ENCODE results near the gene SFXN3.

SFXN3 gene

DNA sequence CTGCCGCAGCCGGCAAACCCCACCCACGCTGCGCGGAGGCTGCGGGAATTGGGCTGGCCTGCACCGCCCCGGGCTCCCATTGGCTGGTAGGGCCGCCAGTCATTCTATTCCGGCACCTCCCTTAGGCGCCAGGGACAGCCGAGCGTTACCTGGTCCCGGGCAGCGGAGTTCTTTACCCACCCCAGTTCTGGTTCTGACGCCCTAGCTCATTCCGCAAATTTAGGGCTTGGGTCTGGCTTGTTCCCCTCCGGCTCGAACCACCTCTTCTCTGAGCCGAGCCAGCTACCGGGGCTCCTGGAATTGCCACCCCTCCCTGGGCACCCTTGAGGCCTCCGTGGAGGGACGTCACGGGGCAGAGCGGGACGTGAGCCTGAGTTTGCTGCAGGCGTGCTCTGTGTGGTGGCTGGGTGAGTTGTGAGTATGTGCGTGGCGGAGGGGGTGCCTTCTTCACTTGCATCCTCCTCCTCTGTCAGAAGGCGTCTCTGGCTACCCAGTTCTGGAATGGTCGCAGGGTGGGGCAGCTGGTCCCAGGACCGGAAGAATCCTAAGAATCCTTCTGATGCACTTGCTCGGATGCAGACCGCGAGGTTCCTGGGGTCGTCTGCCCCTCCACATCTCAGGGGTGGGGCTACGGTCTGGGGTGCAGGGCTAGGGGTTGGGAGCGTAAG is at the start of gene SFXN3, which contains the start of gene PDZD7:
Gene SFXN3, plus strand, starts transcription at position 107 of the 668 bp plus-strand sequence. CDS start 3,461 bp downstream, outside the sequence.
Gene PDZD7, minus strand, starts transcription at position 2 of the 668 bp plus-strand sequence. CDS start 910 bp downstream, outside the sequence.
- DNase-seq (ENCODE audit: low spot score), result peak; percentile 94

- DNase-seq (ENCODE audit: low spot score), result no peak
These were observed 47.9 kb upstream of the SFXN3 start for GRCh38 chr10:100982916-100983830.

- DNase-seq (ENCODE audit: low spot score), result no peak
These were observed 47.0 kb upstream of the SFXN3 start for GRCh38 chr10:100983868-100984671.

DNA sequence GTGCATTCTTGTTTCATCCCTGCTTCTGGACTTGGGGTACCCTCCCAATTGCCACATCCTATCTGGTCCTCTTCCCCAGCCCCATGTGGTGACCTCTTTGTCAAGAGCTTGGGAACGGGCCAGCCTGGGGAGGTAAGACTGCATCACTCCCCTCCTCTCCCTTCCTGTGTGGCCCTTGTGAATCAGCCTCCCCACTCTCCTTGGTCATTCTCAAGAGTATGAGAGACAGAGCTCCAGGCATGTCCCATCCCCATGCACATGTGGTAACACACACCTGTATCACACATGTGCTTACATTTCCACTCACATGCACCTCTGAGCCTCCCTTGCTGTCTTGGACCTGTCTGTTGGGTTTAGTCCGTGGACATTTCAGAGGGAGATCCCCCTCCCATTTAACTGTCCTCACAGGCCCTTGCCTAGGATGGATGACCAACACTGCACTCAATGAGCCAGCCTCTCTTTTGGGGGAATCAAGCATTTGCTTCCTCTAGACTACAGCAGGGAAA is 46.3 kb upstream of the SFXN3 start:
- DNase-seq (ENCODE audit: low spot score), result no peak

DNA sequence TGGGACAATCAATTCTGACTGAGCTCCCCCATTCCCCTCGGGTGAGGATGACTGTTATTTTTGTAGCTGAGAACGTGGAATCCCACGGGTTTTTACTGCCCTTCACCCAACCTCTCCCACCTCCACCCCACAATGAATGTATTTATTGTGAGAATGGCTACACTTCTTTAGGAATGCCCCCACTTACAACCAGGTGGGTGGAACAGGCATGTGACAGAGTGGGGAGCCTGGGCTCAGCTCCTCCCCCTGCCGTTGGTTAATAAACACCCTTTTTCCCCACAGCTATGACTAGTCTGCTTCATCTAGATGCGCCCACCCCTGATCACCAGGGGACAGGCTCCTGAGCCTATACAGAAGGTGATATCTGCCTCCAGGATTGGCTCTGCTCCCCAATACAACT is 45.7 kb upstream of the SFXN3 start:
- DNase-seq (ENCODE audit: low spot score), result no peak

GRCh38 chr10:100986623-100986951 is 44.4 kb upstream of the SFXN3 start:
- no peak for DNase-seq (ENCODE audit: low spot score)

DNA sequence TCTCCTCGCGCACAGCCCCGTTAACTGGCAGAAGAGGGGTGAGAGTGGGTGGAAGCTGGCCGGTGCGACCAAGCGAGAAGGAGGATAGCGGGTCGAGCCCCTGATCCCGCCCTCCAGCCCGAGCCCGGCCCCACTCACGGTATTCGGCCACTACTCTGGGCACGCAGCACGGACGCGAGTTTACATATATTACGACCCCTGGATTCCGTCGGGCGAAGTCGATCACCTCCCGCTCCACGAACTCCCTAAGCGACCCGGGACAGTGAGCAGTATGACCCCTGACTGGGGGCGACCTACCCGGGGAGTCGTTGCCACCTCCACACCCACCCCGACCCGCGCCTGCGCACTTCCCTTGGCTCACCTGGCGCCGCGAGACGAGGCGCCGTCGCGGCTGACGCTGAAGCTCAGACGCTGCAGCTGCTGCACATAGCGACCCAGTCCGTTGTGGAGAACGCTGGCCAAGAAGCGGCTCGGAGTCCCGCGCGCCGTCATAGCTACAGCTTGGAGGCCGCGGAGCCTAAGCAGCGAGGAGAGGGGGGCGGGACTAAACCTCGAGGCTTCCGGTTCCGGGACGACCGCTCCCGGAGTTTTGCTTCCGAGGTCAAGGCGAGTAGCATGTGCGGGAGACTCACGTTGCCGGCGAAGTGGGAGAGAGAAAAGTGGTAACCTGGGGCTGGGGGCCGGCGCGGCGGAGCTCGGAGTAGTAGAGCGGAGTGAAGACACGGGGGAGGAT is 43.9 kb upstream of the SFXN3 start, which contains the start of the genes MRPL43 and TWNK:
Gene MRPL43, minus strand, starts transcription at position 546 of the 733 bp plus-strand sequence. Its CDS starts 54 bp downstream, at position 492.
Gene TWNK, plus strand, starts transcription at position 592 of the 733 bp plus-strand sequence. CDS start 668 bp downstream, outside the sequence.
- peak; percentile 83 for DNase-seq (ENCODE audit: low spot score)

DNA sequence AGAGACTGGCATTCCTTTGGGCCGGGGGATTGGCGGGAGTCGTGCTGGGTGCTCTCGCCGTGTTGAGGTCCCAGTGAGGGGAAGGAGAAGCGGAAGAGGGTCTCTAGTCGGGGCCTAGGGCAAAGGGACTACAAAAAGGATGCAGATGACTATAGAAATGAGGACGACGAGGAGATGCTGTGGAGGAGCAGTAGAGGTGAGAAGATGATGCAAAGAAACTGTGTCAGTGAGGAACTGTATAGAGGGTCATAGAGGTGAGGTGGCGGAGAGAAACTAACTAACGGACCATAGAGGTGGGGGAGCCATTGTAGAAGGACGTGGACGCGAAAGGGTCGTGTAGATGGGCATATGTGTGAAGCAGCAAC is 43.4 kb upstream of the SFXN3 start:
- no peak for DNase-seq (ENCODE audit: low spot score)

DNA sequence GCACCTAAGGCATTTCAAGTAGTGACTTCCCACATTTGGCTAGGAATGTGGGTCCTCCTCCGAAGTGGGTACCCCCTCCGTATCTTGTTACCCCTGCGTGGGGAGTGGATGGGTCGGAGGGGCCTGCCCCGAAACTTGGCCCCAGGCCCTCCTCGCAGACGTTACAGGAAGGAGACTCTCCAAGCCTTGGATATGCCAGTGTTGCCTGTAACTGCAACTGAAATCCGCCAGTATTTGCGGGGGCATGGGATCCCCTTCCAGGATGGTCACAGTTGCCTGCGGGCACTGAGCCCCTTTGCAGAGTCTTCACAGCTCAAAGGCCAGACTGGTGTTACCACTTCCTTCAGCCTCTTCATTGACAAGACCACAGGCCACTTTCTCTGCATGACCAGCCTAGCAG is 42.9 kb upstream of the SFXN3 start:
- DNase-seq (ENCODE audit: low spot score), result no peak

- no peak for DNase-seq (ENCODE audit: low spot score)
These were observed 41.9 kb upstream of the SFXN3 start for GRCh38 chr10:100989088-100989487.

DNA sequence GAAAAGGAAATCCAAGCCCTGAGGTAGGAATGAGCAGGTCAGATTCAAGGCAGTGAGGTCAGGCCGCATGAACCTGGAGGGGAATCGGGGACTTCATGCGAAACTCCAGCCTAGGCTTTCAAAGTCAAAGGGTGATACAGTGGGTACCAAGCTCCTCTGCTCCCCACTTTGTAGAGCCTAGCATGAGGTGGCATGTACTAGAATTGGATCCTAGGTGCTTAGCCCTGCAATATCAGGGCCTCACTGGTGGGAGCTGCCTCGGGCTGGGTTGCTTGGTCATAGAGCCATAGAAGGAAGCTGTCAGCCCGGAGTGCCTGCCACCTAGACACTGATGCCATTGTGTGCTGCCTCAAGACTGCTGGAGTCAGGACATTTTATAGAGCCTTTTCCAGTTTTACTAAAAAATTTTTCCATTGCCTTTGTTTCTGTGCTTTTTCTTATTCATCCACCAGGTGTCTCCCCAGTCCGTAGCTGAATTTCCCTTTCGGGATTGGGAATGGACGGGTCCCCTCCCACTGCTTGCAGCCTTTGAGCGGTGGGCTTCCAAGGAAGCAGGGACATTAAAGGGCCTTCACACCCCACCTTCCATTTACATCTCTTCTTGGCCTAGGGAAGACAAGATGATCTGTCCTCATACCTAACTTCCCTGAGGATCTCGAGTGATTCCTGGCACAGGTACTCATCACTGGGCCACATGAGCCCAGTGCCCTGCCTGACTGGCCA is 36.9 kb upstream of the SFXN3 start:
- DNase-seq (ENCODE audit: low spot score), result no peak

DNA sequence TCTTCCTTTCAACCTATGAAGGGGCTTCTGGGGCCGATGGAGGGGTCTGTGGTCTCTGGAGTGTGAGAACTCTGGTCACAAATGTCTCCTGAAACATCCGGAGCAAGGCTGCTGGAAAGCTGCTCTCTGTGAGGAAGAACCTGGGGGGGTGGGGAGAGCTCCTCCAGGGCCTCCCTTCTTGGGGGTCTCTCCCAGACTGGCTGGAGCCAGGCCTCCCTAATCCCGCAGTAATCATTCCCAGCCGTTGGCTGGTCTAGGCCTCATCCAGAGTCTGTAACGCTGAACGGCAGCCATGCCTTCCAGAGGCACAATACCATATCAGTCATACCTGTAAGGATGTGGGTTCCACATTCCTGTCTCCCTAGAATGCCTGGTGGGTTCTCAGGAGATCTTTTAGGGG is 35.9 kb upstream of the SFXN3 start:
- no peak for DNase-seq (ENCODE audit: low spot score)

- peak; percentile 63 for DNase-seq (ENCODE audit: low spot score)
These were observed 34.2 kb upstream of the SFXN3 start for GRCh38 chr10:100996678-100997359.

GRCh38 chr10:100997360-100998182 is 33.5 kb upstream of the SFXN3 start:
- peak; percentile 76 for DNase-seq (ENCODE audit: low spot score)

GRCh38 chr10:100998183-100998990 is 32.6 kb upstream of the SFXN3 start:
- peak; percentile 80 for DNase-seq (ENCODE audit: low spot score)

- peak; percentile 84 for DNase-seq (ENCODE audit: low spot score)
These were observed 31.9 kb upstream of the SFXN3 start for GRCh38 chr10:100998991-100999741.

GRCh38 chr10:100999742-101000126 is 31.3 kb upstream of the SFXN3 start, which contains the start of gene LZTS2:
LZTS2 (plus strand) TSS chr10:100999808; CDS start chr10:101002539, 2,731 bp downstream.
- DNase-seq (ENCODE audit: low spot score), result peak; percentile 79
